MM.1S (cell line): ENCODE data around the gene CXCL6.

Experiments used
- EZH2 ChIP-seq: fragments of 300-600 bp; sonication (generic); optimal IDR thresholded peaks from 2 replicates; pipeline ENCODE3; 2017; ENCODE audit warnings: low read depth, mild to moderate bottlenecking, antibody characterized with exemption, low read length, mixed read lengths
- EZH2phosphoT487 ChIP-seq: fragments of 300-600 bp; sonication (generic); IDR thresholded peaks from 2 replicates; pipeline ENCODE4 v1.6.1; 2018; ENCODE audit warnings: antibody characterized with exemption, low read length

DNA sequence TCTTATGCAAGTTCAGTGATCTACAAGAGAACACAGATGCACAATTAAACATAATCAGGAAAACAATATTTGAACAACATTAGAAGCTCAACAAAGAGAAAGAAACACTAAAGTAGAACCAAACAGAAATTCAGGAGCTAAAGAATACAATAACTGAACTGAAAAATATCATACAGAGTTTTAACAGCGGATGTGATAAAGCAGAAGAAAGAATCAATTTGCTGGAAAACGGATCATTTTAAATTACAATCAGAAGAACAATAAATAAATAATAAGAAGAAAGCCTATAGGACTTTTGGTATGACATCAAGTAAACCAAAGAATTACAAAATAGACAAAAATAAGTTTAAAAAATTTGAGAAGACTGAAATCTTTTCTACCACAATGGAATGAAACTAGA is 36.3 kb upstream of the CXCL6 start:
- no peak for TF ChIP-seq EZH2phosphoT487
- TF ChIP-seq EZH2, result no peak
